ENCODE measurements around the gene SHKBP1.
"Not testable (repeated sequence)": the region's sequence is repeated elsewhere in the genome, so short reads cannot be mapped to it uniquely, and the experiment has no call there.

SHKBP1 gene

GRCh38 chr19:40576585-40577451 lies at the start of gene SHKBP1:
Gene SHKBP1, plus strand, starts transcription at chr19:40576873. Its CDS starts 27 bp downstream, at chr19:40576900.
- peak; percentile 97 for DNase-seq (ENCODE audit: low spot score)

GRCh38 chr19:40528078-40528477 lies 48.6 kb upstream of the SHKBP1 start:
- no peak for DNase-seq (ENCODE audit: low spot score)

- DNase-seq (ENCODE audit: low spot score), result no peak
These were observed 48.1 kb upstream of the SHKBP1 start for GRCh38 chr19:40528533-40529092.

- peak; percentile 91 for DNase-seq (ENCODE audit: low spot score)
These were observed 47.3 kb upstream of the SHKBP1 start for GRCh38 chr19:40529093-40529954.

- DNase-seq (ENCODE audit: low spot score), result no peak
These were observed 46.4 kb upstream of the SHKBP1 start for GRCh38 chr19:40530091-40530901.

GRCh38 chr19:40533508-40533907 lies 43.2 kb upstream of the SHKBP1 start:
- DNase-seq (ENCODE audit: low spot score), result no peak

- no peak for DNase-seq (ENCODE audit: low spot score)
These were observed 42.5 kb upstream of the SHKBP1 start for GRCh38 chr19:40534148-40534547.

- no peak for DNase-seq (ENCODE audit: low spot score)
These were observed 37.6 kb upstream of the SHKBP1 start for GRCh38 chr19:40539070-40539469.

GRCh38 chr19:40542202-40542859 lies 34.3 kb upstream of the SHKBP1 start:
- DNase-seq (ENCODE audit: low spot score), result no peak

GRCh38 chr19:40543029-40543597 lies 33.6 kb upstream of the SHKBP1 start:
- DNase-seq (ENCODE audit: low spot score), result no peak

- not testable (repeated sequence) for DNase-seq (ENCODE audit: low spot score)
These were observed 30.4 kb upstream of the SHKBP1 start for GRCh38 chr19:40546153-40546841.

GRCh38 chr19:40547190-40547589 lies 29.5 kb upstream of the SHKBP1 start:
- not testable (repeated sequence) for DNase-seq (ENCODE audit: low spot score)

GRCh38 chr19:40547836-40548235 lies 28.8 kb upstream of the SHKBP1 start:
- no peak for DNase-seq (ENCODE audit: low spot score)

GRCh38 chr19:40549007-40549708 lies 27.5 kb upstream of the SHKBP1 start:
- DNase-seq (ENCODE audit: low spot score), result peak; percentile 87

- DNase-seq (ENCODE audit: low spot score), result no peak
These were observed 25.7 kb upstream of the SHKBP1 start for GRCh38 chr19:40550951-40551350.

GRCh38 chr19:40552848-40553247 lies 23.8 kb upstream of the SHKBP1 start:
- DNase-seq (ENCODE audit: low spot score), result no peak

GRCh38 chr19:40553885-40554857 lies 22.5 kb upstream of the SHKBP1 start:
- DNase-seq (ENCODE audit: low spot score), result no peak

- no peak for DNase-seq (ENCODE audit: low spot score)
These were observed 20.5 kb upstream of the SHKBP1 start for GRCh38 chr19:40555978-40556689.
